GM19395 (cell line): ENCODE data around the gene FAM24B.
"Not testable (repeated sequence)": the region's sequence is repeated elsewhere in the genome, so short reads cannot be mapped to it uniquely, and the experiment has no call there.

Experiments
- ATAC-seq: cut with Tn5 transposase; IDR thresholded peaks from one replicate; pipeline ENCODE4 v1.9.1; 2021; ENCODE audit warnings: mild to moderate bottlenecking, moderate library complexity; ENCODE audit not compliant: unreplicated experiment

FAM24B gene

DNA sequence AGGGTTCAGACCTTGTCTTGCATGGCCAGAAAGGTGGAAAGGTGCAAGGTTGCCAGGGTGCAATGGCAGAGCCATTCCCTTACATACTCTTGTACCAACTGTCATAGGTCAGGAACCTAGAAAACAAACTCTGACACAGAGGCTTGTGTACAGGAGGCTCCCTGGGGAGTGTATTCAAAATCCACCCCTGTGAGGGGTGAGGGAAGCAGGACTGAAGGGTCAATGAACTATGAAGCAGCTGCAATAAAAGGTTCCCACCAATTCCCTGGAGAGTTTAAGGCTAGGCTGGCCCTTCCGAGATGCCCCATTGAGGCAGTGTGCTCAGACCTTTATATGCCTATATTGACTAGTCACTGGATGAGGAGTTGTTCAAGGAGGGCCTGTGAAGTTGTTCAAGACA is 19.9 kb downstream of the FAM24B start:
- no peak for ATAC-seq

DNA sequence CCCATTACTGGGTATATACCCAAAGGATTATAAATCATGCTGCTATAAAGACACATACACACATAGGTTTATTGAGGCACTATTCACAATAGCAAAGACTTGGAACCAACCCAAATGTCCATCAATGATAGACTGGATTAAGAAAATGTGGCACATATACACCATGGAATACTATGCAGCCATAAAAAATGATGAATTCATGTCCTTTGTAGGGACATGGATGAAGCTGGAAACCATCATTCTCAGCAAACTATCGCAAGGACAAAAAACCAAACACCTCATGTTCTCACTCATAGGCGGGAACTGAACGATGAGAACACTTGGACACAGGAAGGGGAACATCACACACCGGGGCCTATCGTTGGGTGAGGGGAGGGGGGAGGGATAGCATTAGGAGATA is 21.3 kb downstream of the FAM24B start:
- ATAC-seq = not testable (repeated sequence)

DNA sequence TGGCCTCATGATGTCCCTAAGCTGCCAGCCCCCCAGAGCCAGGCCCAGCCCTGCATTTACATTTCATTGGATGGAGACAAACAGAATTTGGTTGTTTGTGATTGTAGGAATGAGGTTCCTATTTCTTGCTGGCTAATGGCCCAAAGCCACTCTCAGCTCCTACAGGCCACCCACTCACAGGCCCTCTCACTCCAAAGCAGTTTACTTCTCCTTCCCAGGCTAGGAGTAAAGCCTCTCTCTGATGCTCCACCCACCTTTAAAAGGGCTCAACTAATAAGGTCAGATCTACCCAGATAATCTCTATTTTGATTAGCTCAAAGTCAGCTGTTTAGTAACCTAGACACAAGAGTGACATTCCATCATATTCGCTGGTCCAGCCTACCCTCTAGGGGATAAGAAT is 22.5 kb downstream of the FAM24B start:
- ATAC-seq = no peak

DNA sequence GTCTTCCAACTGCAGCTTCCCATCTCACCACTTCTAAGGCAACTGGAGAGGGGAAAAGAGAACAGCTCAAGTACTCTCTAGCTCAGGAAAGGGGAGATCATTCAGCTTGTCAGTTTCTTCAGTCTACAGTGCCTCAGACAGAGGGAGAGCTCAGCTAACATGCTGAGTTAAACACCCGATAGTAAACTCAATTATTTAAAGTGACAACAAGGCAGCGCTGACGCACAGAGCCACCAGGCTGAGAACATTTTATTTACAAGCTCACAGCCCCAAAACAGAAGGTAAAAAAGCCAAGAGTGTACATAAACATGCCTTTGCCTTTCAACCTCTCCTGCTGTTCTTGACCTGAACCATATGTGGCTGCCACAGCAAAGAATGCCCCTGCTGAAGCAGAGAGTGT is 23.6 kb downstream of the FAM24B start:
- no peak for ATAC-seq

DNA sequence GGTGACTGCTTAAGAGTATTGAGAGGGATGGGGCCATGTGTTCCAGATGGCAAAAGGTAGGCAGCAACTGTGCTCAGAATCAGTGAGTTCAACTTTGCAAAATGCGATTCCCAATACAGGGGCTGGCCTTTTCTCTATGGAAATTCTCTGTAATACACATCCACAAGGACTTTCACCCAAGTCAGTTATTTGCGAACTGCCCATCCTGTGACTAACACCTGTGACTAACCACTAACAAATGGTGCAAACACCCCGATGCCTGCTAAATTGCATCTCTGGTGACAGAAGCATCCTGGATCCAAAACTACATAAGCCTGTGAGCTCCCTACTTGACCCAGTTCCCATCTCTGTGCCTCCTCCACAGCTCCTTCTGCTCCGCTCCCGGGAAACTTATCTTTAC is 24.7 kb downstream of the FAM24B start:
- ATAC-seq = no peak

GRCh38 chr10:122853665-122854313 is 25.6 kb downstream of the FAM24B start:
- no peak for ATAC-seq

- no peak for ATAC-seq
Measured at GRCh38 chr10:122852261-122852660, 27.1 kb downstream of the FAM24B start.

GRCh38 chr10:122850705-122851640 is 28.4 kb downstream of the FAM24B start:
- ATAC-seq = no peak

DNA sequence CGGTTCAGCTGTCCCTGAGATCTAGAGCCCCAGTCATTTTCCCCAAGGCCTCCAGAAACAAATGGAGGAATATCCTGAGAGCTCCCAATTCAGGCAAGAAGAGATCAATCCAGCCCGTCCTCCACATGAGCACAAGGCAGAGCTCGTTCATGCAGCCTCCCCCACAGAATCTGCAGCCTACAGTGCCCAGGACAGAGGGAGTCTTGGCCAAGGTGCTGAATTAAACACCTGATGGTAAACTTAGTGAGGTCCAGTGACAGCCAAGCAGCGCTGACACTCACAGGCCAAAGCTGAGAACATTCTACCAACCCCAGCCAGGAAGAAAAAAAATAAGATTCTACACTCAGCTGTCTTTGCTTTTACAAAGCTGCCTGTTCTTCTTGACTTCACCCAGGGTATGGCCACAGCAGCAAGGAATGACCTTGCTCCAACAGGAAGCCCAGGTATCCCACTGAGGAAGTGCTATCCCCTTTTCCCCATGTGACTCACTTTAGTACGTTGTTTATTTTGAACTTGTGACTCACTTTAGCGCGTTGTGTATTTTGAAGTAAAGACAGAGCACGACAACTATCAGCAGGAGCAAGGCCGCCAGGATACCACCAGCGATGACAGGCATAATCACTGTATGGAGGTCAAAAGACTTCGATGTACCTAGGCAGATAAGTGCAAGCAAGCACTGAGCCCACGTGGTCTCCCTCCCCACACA is 29.3 kb downstream of the FAM24B start:
- no peak for ATAC-seq

- no peak for ATAC-seq
Measured at GRCh38 chr10:122849090-122849489, 30.3 kb downstream of the FAM24B start.

GRCh38 chr10:122847782-122848604 is 31.4 kb downstream of the FAM24B start:
- no peak for ATAC-seq

GRCh38 chr10:122845783-122846332 is 33.5 kb downstream of the FAM24B start, which contains the start of gene CUZD1:
Gene CUZD1, minus strand, starts transcription at chr10:122845857. Its CDS starts 14 bp downstream, at chr10:122845843.
- ATAC-seq = no peak

- ATAC-seq = no peak
Measured at GRCh38 chr10:122844146-122844545, 35.2 kb downstream of the FAM24B start.

- no peak for ATAC-seq
Measured at GRCh38 chr10:122841569-122841968, 37.8 kb downstream of the FAM24B start.

DNA sequence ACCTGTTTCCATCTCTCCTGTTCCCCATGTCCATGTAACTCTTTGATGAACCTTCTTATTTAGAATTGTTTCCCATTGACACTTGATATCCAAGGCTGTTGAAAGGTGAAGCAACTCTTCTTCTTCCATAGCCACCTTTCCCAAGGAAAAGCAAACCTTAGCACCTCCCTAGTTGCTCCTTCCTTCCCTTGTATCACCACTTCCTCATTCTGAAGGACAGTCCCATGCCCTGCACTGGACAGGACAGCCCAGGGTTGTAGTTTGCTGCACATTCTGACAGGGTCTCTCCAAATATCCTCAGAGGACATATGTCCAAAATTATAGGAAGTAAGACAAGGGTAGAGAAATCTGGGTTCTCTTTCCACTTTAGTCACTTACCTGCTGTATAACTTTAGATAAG is 39.9 kb downstream of the FAM24B start:
- no peak for ATAC-seq

GRCh38 chr10:122838880-122839279 is 40.5 kb downstream of the FAM24B start:
- no peak for ATAC-seq

DNA sequence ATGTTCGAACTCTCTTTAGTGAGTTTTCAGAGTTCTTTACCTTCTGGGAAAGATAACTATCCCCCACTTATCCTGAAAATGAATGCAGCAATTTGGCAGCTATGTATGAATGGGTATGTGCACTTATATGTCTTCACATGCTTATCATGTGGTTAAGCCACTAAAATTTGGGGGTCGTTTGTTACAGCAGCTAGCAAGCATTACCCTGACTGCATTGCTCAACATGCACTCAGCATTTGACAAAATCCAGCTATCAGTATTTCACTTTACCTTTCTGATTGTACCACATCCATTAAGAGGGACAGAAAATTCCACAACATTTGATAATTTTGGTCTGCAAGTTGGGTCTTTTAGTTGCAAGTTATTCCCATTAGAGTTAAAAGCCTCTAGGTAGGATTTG is 43.5 kb downstream of the FAM24B start:
- ATAC-seq = no peak

- ATAC-seq = no peak
Measured at GRCh38 chr10:122830965-122831353, 48.4 kb downstream of the FAM24B start.

GRCh38 chr10:122830273-122830964 is 49.0 kb downstream of the FAM24B start:
- ATAC-seq = no peak

DNA sequence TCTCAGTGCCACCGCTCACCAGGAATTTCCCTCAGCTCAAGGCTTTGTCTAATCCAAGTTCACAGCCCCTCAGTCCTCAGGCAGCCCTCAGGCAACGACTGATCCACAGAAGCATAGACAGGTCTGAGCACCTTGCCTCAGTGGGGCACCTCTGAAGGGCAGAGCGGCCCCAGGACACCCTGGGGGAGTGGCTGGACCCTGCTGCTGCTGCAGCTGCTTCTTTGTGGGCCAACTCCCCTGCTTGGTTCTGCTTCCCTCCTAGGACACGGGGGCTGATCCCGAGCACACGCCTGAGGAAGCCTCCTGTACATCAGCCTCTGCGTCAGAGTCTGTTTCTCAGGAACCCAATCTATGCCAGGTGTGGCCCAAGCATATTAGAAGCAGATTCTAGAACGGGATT is 49.9 kb downstream of the FAM24B start:
- ATAC-seq = no peak
